GM23338 (cell line): ENCODE measurements around the gene TP73. TPM values are rescaled to one million over a fixed set of nuclear protein-coding genes. Genes with fewer than 3 reads are reported as not detected.

Experiments used
- ATAC-seq: fragments of 200-7000 bp; cut with Tn5 transposase; 3 replicates; pipeline ENCODE4 v1.9.1; 2020
- DNase-seq: peaks from one replicate; pipeline ENCODE4 v3.0.0-alpha.2; 2015; ENCODE audit warnings: low spot score
- H2AFZ ChIP-seq: fragments of 200-600 bp; sonication (generic); 2 replicates; pipeline ENCODE4 v1.8.0; 2016; ENCODE audit warnings: antibody characterized with exemption, mild to moderate bottlenecking, moderate library complexity
- H3F3A ChIP-seq: fragments of 200-600 bp; sonication (generic); replicated peaks from 2 replicates; pipeline ENCODE4 v1.8.0; 2017; ENCODE audit warnings: antibody characterized with exemption, mixed run types, low read depth
- H3K27ac ChIP-seq: fragments of 200-600 bp; sonication (generic); 2 replicates; pipeline ENCODE4 v1.6.1; 2016; ENCODE audit warnings: low read depth
- H3K27me3 ChIP-seq: fragments of 200-600 bp; sonication (generic); 2 replicates; pipeline ENCODE4 v1.8.0; 2016; ENCODE audit warnings: mild to moderate bottlenecking, mixed run types, moderate library complexity; ENCODE audit not compliant: insufficient read depth
- H3K36me3 ChIP-seq: fragments of 200-600 bp; sonication (generic); 2 replicates; pipeline ENCODE4 v1.8.0; 2016; ENCODE audit warnings: mild to moderate bottlenecking; ENCODE audit not compliant: insufficient read depth
- H3K4me1 ChIP-seq: fragments of 200-600 bp; sonication (generic); 2 replicates; pipeline ENCODE4 v1.8.0; 2016; ENCODE audit warnings: mild to moderate bottlenecking, moderate library complexity; ENCODE audit not compliant: insufficient read depth
- H3K4me2 ChIP-seq: fragments of 200-600 bp; sonication (generic); 2 replicates; pipeline ENCODE4 v1.7.1; 2017; ENCODE audit warnings: mixed run types
- H3K4me3 ChIP-seq: fragments of 200-600 bp; sonication (generic); 2 replicates; pipeline ENCODE4 v1.6.1; 2016; ENCODE audit warnings: mixed run types
- H3K79me2 ChIP-seq: fragments of 200-600 bp; sonication (generic); replicated peaks from 2 replicates; pipeline ENCODE4 v1.8.0; 2017; ENCODE audit warnings: mild to moderate bottlenecking; ENCODE audit not compliant: insufficient read depth
- H3K9me2 ChIP-seq: fragments of 200-600 bp; sonication (generic); 2 replicates; pipeline ENCODE4 v1.8.0; 2017; ENCODE audit not compliant: insufficient read depth
- H4K20me1 ChIP-seq: fragments of 200-600 bp; sonication (generic); replicated peaks from 2 replicates; pipeline ENCODE4 v1.8.0; 2017; ENCODE audit warnings: mild to moderate bottlenecking; ENCODE audit not compliant: insufficient read depth
- H3K27ac Mint-ChIP-seq: 2 replicates; pipeline ENCODE4 v1.8.0; 2020; ENCODE audit warnings: inconsistent platforms, mild to moderate bottlenecking, moderate library complexity, mixed read lengths
- H3K27me3 Mint-ChIP-seq: 3 replicates; pipeline ENCODE4 v1.8.0; 2022; ENCODE audit warnings: low read depth, mild to moderate bottlenecking, moderate library complexity, mixed read lengths, inconsistent platforms; ENCODE audit not compliant: insufficient read depth, poor library complexity
- H3K36me3 Mint-ChIP-seq: 3 replicates; pipeline ENCODE4 v1.8.0; 2021; ENCODE audit warnings: low read depth, mild to moderate bottlenecking, inconsistent platforms, moderate library complexity, mixed read lengths
- H3K4me1 Mint-ChIP-seq: 3 replicates; pipeline ENCODE4 v1.8.0; 2020; ENCODE audit warnings: mild to moderate bottlenecking, inconsistent platforms, mixed read lengths
- H3K4me3 Mint-ChIP-seq: 3 replicates; pipeline ENCODE4 v1.8.0; 2021; ENCODE audit warnings: moderate library complexity, mild to moderate bottlenecking, inconsistent platforms, mixed read lengths
- H3K9me3 Mint-ChIP-seq: 3 replicates; pipeline ENCODE4 v1.8.0; 2020; ENCODE audit warnings: moderate library complexity, mild to moderate bottlenecking, inconsistent platforms, mixed read lengths
- CREB1 ChIP-seq: fragments of 250-450 bp; sonication (Bioruptor Pico); IDR thresholded peaks from 2 replicates; pipeline ENCODE4 v1.5.0; 2020; ENCODE audit warnings: low read depth, mild to moderate bottlenecking, moderate library complexity
- EZH2 ChIP-seq: fragments of 200-600 bp; sonication (generic); IDR thresholded peaks from one replicate; pipeline ENCODE4 v1.8.0; 2017; ENCODE audit warnings: antibody characterized with exemption, mild to moderate bottlenecking, low read depth; ENCODE audit not compliant: unreplicated experiment
- POLR2AphosphoS5 ChIP-seq: IDR thresholded peaks from 2 replicates; pipeline ENCODE4 v1.6.1; 2016; ENCODE audit warnings: antibody characterized with exemption, low read depth
- ZNF114 ChIP-seq: fragments of 250-450 bp; sonication (Bioruptor Pico); IDR thresholded peaks from 2 replicates; pipeline ENCODE4 v1.5.0; 2020; ENCODE audit warnings: mild to moderate bottlenecking, moderate library complexity
- ZNF331 ChIP-seq: fragments of 250-450 bp; sonication (Bioruptor Pico); IDR thresholded peaks from 2 replicates; pipeline ENCODE4 v1.5.0; 2020; ENCODE audit warnings: low read depth, mild to moderate bottlenecking, moderate library complexity
- polyA plus RNA-seq: library from polyadenylated mRNA; unstranded; fragments of >200 nt; fragmentation: Nextera tagmentation; extraction: Ambion mirVana; gene quantifications from 2 replicates; pipeline ENCODE4 v1.2.1, GENCODE V29; 2016
- total RNA-seq: library from RNA; depleted of rRNA; stranded (reverse); fragments of >200 nt; shearing (Covaris generic); gene quantifications from 2 replicates; pipeline ENCODE4 v1.2.3, GENCODE V29; 2014
- TF ChIP-seq, protein P1 (sequence below): IDR thresholded peaks from 2 replicates; pipeline ENCODE4 v1.6.1; 2016; ENCODE audit warnings: antibody characterized with exemption
- TF ChIP-seq, protein P2 (sequence below): fragments of 250-450 bp; sonication (Bioruptor Pico); IDR thresholded peaks from 2 replicates; pipeline ENCODE4 v1.5.0; 2020; ENCODE audit warnings: mild to moderate bottlenecking, moderate library complexity

The TP73 gene
- total and polyA plus RNA-seq, 2 experiments from 2014 or later: 1.4 to 3.4 TPM

DNA sequence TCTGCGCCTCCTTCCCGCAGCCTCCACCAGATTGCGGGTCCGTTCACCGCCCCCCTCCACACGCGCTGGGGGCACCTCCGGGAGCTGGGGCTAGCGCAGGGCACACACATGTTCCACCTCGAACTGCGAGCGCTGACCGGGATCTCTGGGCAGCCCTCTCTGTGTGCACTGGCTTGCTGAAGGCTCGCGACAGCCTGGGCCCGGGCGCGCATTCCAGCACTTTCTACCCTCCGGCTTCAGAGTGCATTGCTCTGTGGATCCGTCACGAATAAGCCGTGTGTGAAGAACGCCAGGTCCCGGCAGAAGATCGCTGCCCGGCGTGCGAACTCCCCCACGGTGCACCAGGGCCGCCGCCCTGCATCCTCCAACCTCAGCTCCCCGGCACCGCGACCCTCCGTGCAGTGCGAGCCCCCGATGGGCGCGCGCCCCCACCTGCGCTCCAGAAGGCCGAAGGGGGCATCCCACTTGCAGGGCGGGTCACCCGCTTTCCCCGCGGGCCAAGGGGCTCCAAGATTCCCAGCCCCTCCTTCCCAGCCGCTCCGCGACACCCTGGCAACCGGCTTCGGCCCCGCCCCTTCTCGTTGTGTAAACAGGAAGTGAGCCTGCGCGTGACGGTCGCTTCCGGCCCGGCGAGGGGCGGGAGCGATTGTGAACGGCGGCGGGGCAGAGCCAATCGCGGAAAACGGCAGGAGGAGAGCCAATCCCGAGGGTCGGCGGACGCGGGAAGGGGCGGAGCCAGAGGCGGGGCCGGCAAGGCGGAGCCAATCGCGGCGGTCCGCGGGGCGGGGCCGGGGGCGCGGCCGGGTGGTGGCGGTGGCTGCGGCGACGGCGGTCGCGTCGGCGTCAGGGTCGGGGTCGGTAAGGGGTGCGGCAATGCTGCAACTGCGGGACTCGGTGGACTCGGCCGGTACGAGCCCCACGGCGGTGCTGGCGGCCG is 27.8 kb upstream of the TP73 start, which contains the start of gene TPRG1L:
TSS of gene TPRG1L (plus strand) at position 816 of the 937 bp plus-strand sequence. CDS start at position 874, 58 bp downstream.
- Mint-ChIP-seq H3K36me3 (peaks cover 24% of the 10 kb centered on the region), H3K9me3 (peaks cover 3% of the 10 kb centered on the region; the same call in 2 of the 3 replicates), H3K4me3 (peak within 1 kb of the TSS; percentile 87), H3K27ac (no peak within 1 kb of the TSS), H3K4me1 (peaks cover 10% of the 10 kb centered on the region), H3K27me3 (peaks cover 7% of the 10 kb centered on the region)
- Histone ChIP-seq H3K4me3 (peak within 1 kb of the TSS; percentile 97), H3F3A (peaks cover 5% of the 10 kb centered on the region; the same call in 1 of the 2 replicates), H3K79me2 (peaks cover 5% of the 10 kb centered on the region; the same call in 1 of the 2 replicates), H3K4me1 (peaks cover 5% of the 10 kb centered on the region; the same call in 1 of the 2 replicates), H3K9me2 (no peaks in the 10 kb centered on the region), H2AFZ (peak within 1 kb of the TSS; percentile 93), H3K27ac (no peak within 1 kb of the TSS), H3K4me2 (peak within 1 kb of the TSS; percentile 95), H4K20me1 (no peaks in the 10 kb centered on the region), H3K27me3 (no peaks in the 10 kb centered on the region), H3K36me3 (no peaks in the 10 kb centered on the region)
- TF ChIP-seq CREB1 (CRISPR knock-in tag) (peak; percentile 80), POLR2AphosphoS5 (peak; percentile 35; the same call in 1 of the 2 replicates), ZNF331 (CRISPR knock-in tag) (no peak), ZNF114 (no peak)
- TF ChIP-seq, protein P1, sequence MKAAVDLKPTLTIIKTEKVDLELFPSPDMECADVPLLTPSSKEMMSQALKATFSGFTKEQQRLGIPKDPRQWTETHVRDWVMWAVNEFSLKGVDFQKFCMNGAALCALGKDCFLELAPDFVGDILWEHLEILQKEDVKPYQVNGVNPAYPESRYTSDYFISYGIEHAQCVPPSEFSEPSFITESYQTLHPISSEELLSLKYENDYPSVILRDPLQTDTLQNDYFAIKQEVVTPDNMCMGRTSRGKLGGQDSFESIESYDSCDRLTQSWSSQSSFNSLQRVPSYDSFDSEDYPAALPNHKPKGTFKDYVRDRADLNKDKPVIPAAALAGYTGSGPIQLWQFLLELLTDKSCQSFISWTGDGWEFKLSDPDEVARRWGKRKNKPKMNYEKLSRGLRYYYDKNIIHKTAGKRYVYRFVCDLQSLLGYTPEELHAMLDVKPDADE: peak; percentile 42; the same call in 1 of the 2 replicates
- peak; percentile 91 for ATAC-seq
- peak; percentile 99 for DNase-seq

DNA sequence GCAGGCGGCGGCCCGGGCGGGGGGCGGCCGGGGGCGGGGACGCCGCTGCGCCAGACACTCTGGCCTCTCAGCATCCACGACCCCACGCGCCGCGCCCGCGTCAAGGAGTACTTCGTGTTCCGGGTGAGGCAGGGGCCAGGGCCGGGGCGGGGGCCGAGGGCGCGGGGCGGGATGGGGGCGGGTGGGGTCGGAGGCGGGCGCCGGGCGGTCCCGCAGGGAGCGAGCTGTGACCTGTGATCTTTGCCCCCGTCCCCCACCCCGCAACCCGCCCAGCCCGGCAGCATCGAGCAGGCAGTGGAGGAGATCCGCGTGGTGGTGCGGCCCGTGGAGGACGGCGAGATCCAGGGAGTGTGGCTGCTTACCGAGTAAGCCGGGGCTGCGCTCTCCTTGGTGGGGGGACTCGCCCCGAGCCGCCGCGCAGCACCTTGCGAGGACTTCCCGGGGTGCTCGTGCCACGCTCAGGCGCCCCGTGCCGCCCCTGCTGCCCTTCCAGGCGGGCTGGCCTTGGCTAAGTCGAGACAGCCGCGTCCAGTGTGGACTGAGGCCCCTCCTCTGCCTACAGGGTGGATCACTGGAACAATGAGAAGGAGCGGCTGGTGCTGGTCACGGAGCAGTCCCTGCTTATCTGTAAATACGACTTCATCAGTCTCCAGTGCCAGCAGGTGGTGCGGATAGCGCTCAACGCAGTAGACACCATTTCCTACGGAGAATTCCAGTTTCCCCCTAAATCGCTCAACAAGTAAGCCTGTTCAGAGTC is 27.0 kb upstream of the TP73 start:
- H3K9me2 ChIP-seq: no peaks in the 10 kb centered on the region
- H3K79me2 ChIP-seq: peaks cover 5% of the 10 kb centered on the region; the same call in 1 of the 2 replicates
- Mint-ChIP-seq H3K9me3 (no peaks in the 10 kb centered on the region; the same call in 1 of the 3 replicates), H3K4me1 (peaks cover 10% of the 10 kb centered on the region), H3K4me3 (peak overlapping the region; percentile 87), H3K27me3 (peaks cover 9% of the 10 kb centered on the region), H3K36me3 (peaks cover 30% of the 10 kb centered on the region), H3K27ac (no peak overlapping the region)
- H3K4me3 ChIP-seq: peak overlapping the region; percentile 97
- no peak overlapping the region for H3K27ac ChIP-seq
- H3F3A ChIP-seq: peaks cover 5% of the 10 kb centered on the region; the same call in 1 of the 2 replicates
- H2AFZ ChIP-seq: no peak overlapping the region
- H3K4me2 ChIP-seq: peak overlapping the region; percentile 93
- H4K20me1 ChIP-seq: no peaks in the 10 kb centered on the region
- no peaks in the 10 kb centered on the region for H3K27me3 ChIP-seq
- peak; percentile 10 for ATAC-seq
- peak; percentile 60 for DNase-seq
- peaks cover 5% of the 10 kb centered on the region; the same call in 1 of the 2 replicates for H3K4me1 ChIP-seq
- no peaks in the 10 kb centered on the region for H3K36me3 ChIP-seq
- TF ChIP-seq EZH2: no peak
- TF ChIP-seq ZNF114: no peak
- no peak for TF ChIP-seq CREB1 (CRISPR knock-in tag)
- TF ChIP-seq, protein P2, sequence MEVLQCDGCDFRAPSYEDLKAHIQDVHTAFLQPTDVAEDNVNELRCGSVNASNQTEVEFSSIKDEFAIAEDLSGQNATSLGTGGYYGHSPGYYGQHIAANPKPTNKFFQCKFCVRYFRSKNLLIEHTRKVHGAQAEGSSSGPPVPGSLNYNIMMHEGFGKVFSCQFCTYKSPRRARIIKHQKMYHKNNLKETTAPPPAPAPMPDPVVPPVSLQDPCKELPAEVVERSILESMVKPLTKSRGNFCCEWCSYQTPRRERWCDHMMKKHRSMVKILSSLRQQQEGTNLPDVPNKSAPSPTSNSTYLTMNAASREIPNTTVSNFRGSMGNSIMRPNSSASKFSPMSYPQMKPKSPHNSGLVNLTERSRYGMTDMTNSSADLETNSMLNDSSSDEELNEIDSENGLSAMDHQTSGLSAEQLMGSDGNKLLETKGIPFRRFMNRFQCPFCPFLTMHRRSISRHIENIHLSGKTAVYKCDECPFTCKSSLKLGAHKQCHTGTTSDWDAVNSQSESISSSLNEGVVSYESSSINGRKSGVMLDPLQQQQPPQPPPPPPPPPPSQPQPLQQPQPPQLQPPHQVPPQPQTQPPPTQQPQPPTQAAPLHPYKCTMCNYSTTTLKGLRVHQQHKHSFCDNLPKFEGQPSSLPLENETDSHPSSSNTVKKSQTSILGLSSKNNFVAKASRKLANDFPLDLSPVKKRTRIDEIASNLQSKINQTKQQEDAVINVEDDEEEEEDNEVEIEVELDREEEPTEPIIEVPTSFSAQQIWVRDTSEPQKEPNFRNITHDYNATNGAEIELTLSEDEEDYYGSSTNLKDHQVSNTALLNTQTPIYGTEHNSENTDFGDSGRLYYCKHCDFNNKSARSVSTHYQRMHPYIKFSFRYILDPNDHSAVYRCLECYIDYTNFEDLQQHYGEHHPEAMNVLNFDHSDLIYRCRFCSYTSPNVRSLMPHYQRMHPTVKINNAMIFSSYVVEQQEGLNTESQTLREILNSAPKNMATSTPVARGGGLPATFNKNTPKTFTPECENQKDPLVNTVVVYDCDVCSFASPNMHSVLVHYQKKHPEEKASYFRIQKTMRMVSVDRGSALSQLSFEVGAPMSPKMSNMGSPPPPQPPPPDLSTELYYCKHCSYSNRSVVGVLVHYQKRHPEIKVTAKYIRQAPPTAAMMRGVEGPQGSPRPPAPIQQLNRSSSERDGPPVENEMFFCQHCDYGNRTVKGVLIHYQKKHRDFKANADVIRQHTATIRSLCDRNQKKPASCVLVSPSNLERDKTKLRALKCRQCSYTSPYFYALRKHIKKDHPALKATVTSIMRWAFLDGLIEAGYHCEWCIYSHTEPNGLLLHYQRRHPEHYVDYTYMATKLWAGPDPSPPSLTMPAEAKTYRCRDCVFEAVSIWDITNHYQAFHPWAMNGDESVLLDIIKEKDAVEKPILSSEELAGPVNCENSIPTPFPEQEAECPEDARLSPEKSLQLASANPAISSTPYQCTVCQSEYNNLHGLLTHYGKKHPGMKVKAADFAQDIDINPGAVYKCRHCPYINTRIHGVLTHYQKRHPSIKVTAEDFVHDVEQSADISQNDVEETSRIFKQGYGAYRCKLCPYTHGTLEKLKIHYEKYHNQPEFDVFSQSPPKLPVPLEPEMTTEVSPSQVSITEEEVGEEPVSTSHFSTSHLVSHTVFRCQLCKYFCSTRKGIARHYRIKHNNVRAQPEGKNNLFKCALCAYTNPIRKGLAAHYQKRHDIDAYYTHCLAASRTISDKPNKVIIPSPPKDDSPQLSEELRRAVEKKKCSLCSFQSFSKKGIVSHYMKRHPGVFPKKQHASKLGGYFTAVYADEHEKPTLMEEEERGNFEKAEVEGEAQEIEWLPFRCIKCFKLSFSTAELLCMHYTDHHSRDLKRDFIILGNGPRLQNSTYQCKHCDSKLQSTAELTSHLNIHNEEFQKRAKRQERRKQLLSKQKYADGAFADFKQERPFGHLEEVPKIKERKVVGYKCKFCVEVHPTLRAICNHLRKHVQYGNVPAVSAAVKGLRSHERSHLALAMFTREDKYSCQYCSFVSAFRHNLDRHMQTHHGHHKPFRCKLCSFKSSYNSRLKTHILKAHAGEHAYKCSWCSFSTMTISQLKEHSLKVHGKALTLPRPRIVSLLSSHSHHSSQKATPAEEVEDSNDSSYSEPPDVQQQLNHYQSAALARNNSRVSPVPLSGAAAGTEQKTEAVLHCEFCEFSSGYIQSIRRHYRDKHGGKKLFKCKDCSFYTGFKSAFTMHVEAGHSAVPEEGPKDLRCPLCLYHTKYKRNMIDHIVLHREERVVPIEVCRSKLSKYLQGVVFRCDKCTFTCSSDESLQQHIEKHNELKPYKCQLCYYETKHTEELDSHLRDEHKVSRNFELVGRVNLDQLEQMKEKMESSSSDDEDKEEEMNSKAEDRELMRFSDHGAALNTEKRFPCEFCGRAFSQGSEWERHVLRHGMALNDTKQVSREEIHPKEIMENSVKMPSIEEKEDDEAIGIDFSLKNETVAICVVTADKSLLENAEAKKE (CRISPR knock-in tag): no peak
